SH-SY5Y (cell line): Measurements from ENCODE around the gene TMEM190.
"Not testable (repeated sequence)": the region's sequence is repeated elsewhere in the genome, so short reads cannot be mapped to it uniquely, and the experiment has no call there.

Experiments
- GATA2 ChIP-seq: IDR thresholded peaks from 2 replicates; pipeline ENCODE4 v1.6.1; 2011; ENCODE audit warnings: mild to moderate bottlenecking, low read depth, low read length
- GATA3 ChIP-seq: IDR thresholded peaks from 2 replicates; pipeline ENCODE4 v1.6.1; 2011; ENCODE audit warnings: low read depth, mild to moderate bottlenecking, low read length, moderate library complexity

DNA sequence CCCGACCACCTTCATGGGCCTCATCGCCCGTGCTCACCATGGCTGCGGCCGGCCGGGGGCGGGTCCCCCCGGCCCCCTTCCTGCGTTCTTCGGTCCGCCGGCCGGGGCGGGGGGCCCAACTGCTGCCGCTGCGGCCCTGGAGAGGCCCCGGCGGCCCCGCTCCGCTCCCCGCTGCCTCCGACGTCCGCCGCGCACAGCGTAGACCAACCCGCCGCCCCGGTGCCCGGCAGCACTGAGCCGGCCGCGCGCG is 30.8 kb downstream of the TMEM190 start, which contains the start of gene UBE2S:
- not testable (repeated sequence) for TF ChIP-seq GATA3, GATA2
